ENCODE results near the gene LDLRAD4.

The LDLRAD4 gene

GRCh38 chr18:13285874-13286273, 67.3 kb downstream of the LDLRAD4 start:
- no peak for DNase-seq (ENCODE audit: low read depth in 2 of 2)

GRCh38 chr18:13286456-13287125, 68.0 kb downstream of the LDLRAD4 start:
- no peak for DNase-seq (ENCODE audit: low read depth in 2 of 2)

GRCh38 chr18:13287372-13287771, 68.8 kb downstream of the LDLRAD4 start:
- DNase-seq (ENCODE audit: low read depth in 2 of 2) = no peak

- no peak for DNase-seq (ENCODE audit: low read depth in 2 of 2)
These were observed 70.1 kb downstream of the LDLRAD4 start for GRCh38 chr18:13288509-13289133.

GRCh38 chr18:13289481-13290205, 71.1 kb downstream of the LDLRAD4 start:
- no peak for DNase-seq (ENCODE audit: low read depth in 2 of 2)

GRCh38 chr18:13290856-13291271, 72.3 kb downstream of the LDLRAD4 start:
- no peak for DNase-seq (ENCODE audit: low read depth in 2 of 2)

- DNase-seq (ENCODE audit: low read depth in 2 of 2) = no peak
These were observed 72.7 kb downstream of the LDLRAD4 start for GRCh38 chr18:13291299-13291698.

- no peak for DNase-seq (ENCODE audit: low read depth in 2 of 2)
These were observed 73.3 kb downstream of the LDLRAD4 start for GRCh38 chr18:13291745-13292447.

GRCh38 chr18:13292736-13293135, 74.2 kb downstream of the LDLRAD4 start:
- DNase-seq (ENCODE audit: low read depth in 2 of 2) = no peak

- DNase-seq (ENCODE audit: low read depth in 2 of 2) = no peak
These were observed 75.7 kb downstream of the LDLRAD4 start for GRCh38 chr18:13294309-13294708.

GRCh38 chr18:13295894-13296293, 77.3 kb downstream of the LDLRAD4 start:
- no peak for DNase-seq (ENCODE audit: low read depth in 2 of 2)

- DNase-seq (ENCODE audit: low read depth in 2 of 2) = no peak
These were observed 78.5 kb downstream of the LDLRAD4 start for GRCh38 chr18:13296867-13297574.

GRCh38 chr18:13298262-13298661, 79.7 kb downstream of the LDLRAD4 start:
- no peak for DNase-seq (ENCODE audit: low read depth in 2 of 2)

GRCh38 chr18:13300029-13300428, 81.5 kb downstream of the LDLRAD4 start:
- DNase-seq (ENCODE audit: low read depth in 2 of 2) = no peak

- DNase-seq (ENCODE audit: low read depth in 2 of 2) = no peak
These were observed 82.2 kb downstream of the LDLRAD4 start for GRCh38 chr18:13300796-13301195.

GRCh38 chr18:13302040-13302439, 83.5 kb downstream of the LDLRAD4 start:
- DNase-seq (ENCODE audit: low read depth in 2 of 2) = no peak

GRCh38 chr18:13302457-13303225, 84.1 kb downstream of the LDLRAD4 start:
- no peak for DNase-seq (ENCODE audit: low read depth in 2 of 2)

GRCh38 chr18:13303756-13304364, 85.3 kb downstream of the LDLRAD4 start:
- no peak for DNase-seq (ENCODE audit: low read depth in 2 of 2)

GRCh38 chr18:13305301-13305700, 86.7 kb downstream of the LDLRAD4 start:
- no peak for DNase-seq (ENCODE audit: low read depth in 2 of 2)

- no peak for DNase-seq (ENCODE audit: low read depth in 2 of 2)
These were observed 88.0 kb downstream of the LDLRAD4 start for GRCh38 chr18:13306583-13306982.
